Psoas muscle (tissue), 8 donors: Measurements from ENCODE around the gene BORCS8. TPM values are rescaled to one million over a fixed set of nuclear protein-coding genes. Genes with fewer than 3 reads are reported as not detected.

Experiments
- ATAC-seq, 4 donors: fragments of 200-7000 bp; cut with Tn5 transposase; one replicate each; pipeline ENCODE4 v1.9.1; 2020; ENCODE audit warnings: moderate library complexity in 3 of 4, mild to moderate bottlenecking in 2 of 4
- DNase-seq, 2 donors: peaks; one replicate each; pipeline ENCODE4 v3.0.0-alpha.2; 2020
- H3K27ac ChIP-seq: fragments of 200-600 bp; one replicate; pipeline ENCODE4 v1.8.0; 2022
- H3K27me3 ChIP-seq, 3 donors: fragments of 200-600 bp in 1 of 3; one replicate each; pipeline versions ENCODE4 v1.6.1 to v1.8.0; 2013 to 2022; ENCODE audit warnings: low read length in 2 of 3, mild to moderate bottlenecking in 2 of 3, moderate library complexity in 1 of 3; ENCODE audit not compliant: insufficient read depth in 3 of 3
- H3K36me3 ChIP-seq, 2 donors: fragments of 200-600 bp in 1 of 2; one replicate each; pipeline versions ENCODE4 v1.6.1 to v1.8.0; 2013 to 2022; ENCODE audit warnings: low read depth in 1 of 2, mild to moderate bottlenecking in 1 of 2, moderate library complexity in 1 of 2; ENCODE audit not compliant: insufficient read depth in 1 of 2
- H3K4me1 ChIP-seq: fragments of 200-600 bp; one replicate; pipeline ENCODE4 v1.8.0; 2022
- H3K4me3 ChIP-seq: fragments of 200-600 bp; one replicate; pipeline ENCODE4 v1.8.0; 2022; ENCODE audit warnings: mild to moderate bottlenecking
- H3K9me3 ChIP-seq: fragments of 200-600 bp; one replicate; pipeline ENCODE4 v1.8.0; 2022
- WGBS, 3 donors: extraction: QIAGEN DNeasy Blood & Tissue Kit; methylation state at CpG; one replicate each; pipeline versions ENCODE4 v1.1.6 to v1.1.7; 2013; 5-methylcytosine and 5-hydroxymethylcytosine counted together
- intact Hi-C, 2 donors: fragments of 100-400 bp; cut with DNase I; formaldehyde crosslinking; loops; one replicate each; pipeline versions ENCODE4 v1.11.0 to v1.14.2; 2022
- long read RNA-seq, 2 donors: library from polyadenylated mRNA; unstranded; transcript quantifications; one replicate each; pipeline ENCODE4 v2.0.0, GENCODE V29; 2021
- polyA plus RNA-seq, 3 donors: library from polyadenylated mRNA; stranded (reverse); fragments of 200-250 nt; gene quantifications; one replicate each; pipeline ENCODE4 v1.2.3, GENCODE V29; 2013
- total RNA-seq, 4 donors: library from RNA; stranded (reverse); fragmentation: NEBNext Ultra II Directional in 2 of 4; extraction: Animal tissue kit (Norgen Biotek cat#: 25700) in 2 of 4; gene quantifications; one replicate each; pipeline versions ENCODE4 v1.2.1 to v1.2.4, GENCODE V29; 2021 to 2023
- TF ChIP-seq, protein P1 (sequence below): fragments of 200-600 bp; IDR thresholded peaks from one replicate; pipeline ENCODE4 v1.8.0; 2022; ENCODE audit warnings: antibody characterized with exemption
- donor health status: healthy with polysubstance abuse.
- donor health status: DM: no; HTN: no; CAD: no; lungs with moderate emphysema.
- donor health status: Bipolar disorder and iron deficiency.
- donor health status: healthy.
- donor health status: DM: yes; HTN: yes; CAD: no.
- donor health status: DM: no; HTN: no; CAD: no.
- donor health status: DM: no; HTN: no; CAD: no.
- donor health status: DM: yes; HTN: yes; CAD: no.

The BORCS8 gene
- total RNA-seq (10 to 100 TPM; 16.0 to 33.6 (median 21.0) TPM), polyA plus RNA-seq (10 to 100 TPM; 25.2 to 46.1 (median 41.2) TPM)
- long read RNA-seq, donor 1, transcript BORCS8-202 (6 exons, 1,429 nt), result major isoform, 6 of 10 reads
- long read RNA-seq, donor 1, partial matches to known transcripts, result 0 of 10 reads
- long read RNA-seq, donor 1, other reads (novel, unspliced or antisense), result 1 of 10 reads
- long read RNA-seq, donor 2, transcript BORCS8-209 (1 exons, 3,698 nt), result minor isoform, 6 of 46 reads
- long read RNA-seq, donor 2, transcript BORCS8-202 (6 exons, 1,429 nt), result major isoform, 29 of 46 reads
- long read RNA-seq, donor 2, partial matches to known transcripts, result 2 of 46 reads
- long read RNA-seq, donor 2, other reads (novel, unspliced or antisense), result 5 of 46 reads

DNA sequence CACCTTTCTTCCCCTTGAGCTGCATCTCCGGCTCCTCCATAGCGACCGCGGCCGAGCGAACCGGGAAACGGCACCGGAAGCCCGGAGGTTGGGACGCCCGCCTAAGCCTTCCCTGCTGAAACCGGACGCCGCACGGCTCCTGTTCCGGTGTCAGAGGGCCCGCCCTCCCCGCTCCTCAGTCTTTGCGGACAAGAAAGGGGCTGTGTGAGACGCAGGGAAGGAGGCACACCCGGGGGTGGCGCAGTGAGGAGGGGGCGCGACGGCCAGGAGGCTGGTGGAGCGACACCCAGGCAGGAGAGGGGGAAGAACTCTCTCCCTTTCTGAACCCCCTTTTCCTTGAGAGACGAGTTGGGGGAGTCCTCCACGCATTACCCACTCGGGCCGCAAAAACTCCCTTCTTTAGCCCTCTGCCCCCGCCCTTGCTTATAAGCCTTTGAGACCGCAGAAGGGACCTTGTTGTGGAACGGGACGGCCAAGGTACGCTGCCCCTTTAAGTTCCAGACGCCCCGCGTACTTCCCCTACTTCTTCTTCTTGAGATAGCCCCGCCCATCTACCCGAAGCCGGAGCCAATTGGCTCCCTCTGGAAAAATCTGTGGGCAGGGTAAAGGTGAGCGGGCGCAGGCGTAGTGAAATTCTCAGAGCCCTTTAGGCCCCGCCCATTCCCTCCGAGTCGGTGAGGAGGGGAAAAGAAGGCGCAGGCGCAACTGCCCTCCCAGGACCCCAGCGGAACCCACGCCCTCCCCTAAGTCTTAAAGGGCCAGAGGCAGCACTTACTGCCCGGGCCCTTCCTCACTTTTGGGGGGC, at the start of gene BORCS8, which contains the start of gene RFXANK:
Gene BORCS8 (minus strand): TSS at position 75 of the 805 bp plus-strand sequence. CDS start 35 bp downstream, at position 40.
Gene RFXANK (plus strand): TSS at position 181 of the 805 bp plus-strand sequence. CDS start 1,689 bp downstream, outside the sequence.
- Histone ChIP-seq H3K4me1 (peaks cover 36% of the 10 kb centered on the region), H3K9me3 (no peaks in the 10 kb centered on the region), H3K27ac (peak within 1 kb of the TSS; percentile 98), H3K4me3 (peak within 1 kb of the TSS; percentile 84), H3K27me3 (no peaks in the 10 kb centered on the region), H3K36me3 (peaks cover 0 to 26% of the 10 kb centered on the region in 2 donors)
- TF ChIP-seq, protein P1, sequence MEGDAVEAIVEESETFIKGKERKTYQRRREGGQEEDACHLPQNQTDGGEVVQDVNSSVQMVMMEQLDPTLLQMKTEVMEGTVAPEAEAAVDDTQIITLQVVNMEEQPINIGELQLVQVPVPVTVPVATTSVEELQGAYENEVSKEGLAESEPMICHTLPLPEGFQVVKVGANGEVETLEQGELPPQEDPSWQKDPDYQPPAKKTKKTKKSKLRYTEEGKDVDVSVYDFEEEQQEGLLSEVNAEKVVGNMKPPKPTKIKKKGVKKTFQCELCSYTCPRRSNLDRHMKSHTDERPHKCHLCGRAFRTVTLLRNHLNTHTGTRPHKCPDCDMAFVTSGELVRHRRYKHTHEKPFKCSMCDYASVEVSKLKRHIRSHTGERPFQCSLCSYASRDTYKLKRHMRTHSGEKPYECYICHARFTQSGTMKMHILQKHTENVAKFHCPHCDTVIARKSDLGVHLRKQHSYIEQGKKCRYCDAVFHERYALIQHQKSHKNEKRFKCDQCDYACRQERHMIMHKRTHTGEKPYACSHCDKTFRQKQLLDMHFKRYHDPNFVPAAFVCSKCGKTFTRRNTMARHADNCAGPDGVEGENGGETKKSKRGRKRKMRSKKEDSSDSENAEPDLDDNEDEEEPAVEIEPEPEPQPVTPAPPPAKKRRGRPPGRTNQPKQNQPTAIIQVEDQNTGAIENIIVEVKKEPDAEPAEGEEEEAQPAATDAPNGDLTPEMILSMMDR, result no peak
- WGBS, 3 donors, result 0 to 1% (median 0%) methylated on average over 40 to 53 of the region's 53 CpGs
- peak; percentile 99 for DNase-seq
- intact Hi-C loops, result loop anchor here (2.0 to 5.0 kb wide), 2 partner anchors 129 to 130 kb away; partner anchors contain the start of genes MAU2 (in 2 of the 2) and SUGP1 (in 2 of the 2)
- ATAC-seq, result peak; percentile 93 to 96 (median 96)

DNA sequence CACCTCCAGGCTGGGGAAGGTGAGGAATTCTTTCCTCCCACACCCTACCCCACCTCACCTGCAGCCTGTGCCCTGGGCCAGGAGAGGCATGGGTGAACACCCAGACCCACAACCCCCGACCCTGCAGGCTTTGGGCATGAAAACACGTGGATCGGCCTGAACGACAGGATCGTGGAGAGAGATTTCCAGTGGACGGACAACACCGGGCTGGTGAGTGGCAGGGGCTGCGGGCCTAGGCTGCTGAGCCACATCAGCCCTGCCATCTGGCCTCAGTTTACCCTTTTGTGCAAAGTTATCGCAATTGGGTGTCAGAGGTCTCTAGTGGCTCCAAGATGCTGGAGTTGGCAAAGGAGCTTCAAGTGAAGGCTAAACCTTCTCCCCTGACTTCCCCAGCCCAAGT, 48.5 kb upstream of the BORCS8 start:
- intact Hi-C loops, result no loop called here
- no peaks in the 10 kb centered on the region for H3K4me1 ChIP-seq
- WGBS, 3 donors, result 77 to 82% (median 79%) methylated on average over 9 of the region's 9 CpGs
- DNase-seq, result no peak
- no peaks in the 10 kb centered on the region for H3K9me3 ChIP-seq
- H3K27ac ChIP-seq, result no peak overlapping the region
- H3K4me3 ChIP-seq, result no peak overlapping the region
- TF ChIP-seq, protein P1, result no peak
- peaks cover 0 to 14% (median 3%) of the 10 kb centered on the region in 3 donors for H3K27me3 ChIP-seq
- no peaks in the 10 kb centered on the region for H3K36me3 ChIP-seq
- ATAC-seq, result no peak

DNA sequence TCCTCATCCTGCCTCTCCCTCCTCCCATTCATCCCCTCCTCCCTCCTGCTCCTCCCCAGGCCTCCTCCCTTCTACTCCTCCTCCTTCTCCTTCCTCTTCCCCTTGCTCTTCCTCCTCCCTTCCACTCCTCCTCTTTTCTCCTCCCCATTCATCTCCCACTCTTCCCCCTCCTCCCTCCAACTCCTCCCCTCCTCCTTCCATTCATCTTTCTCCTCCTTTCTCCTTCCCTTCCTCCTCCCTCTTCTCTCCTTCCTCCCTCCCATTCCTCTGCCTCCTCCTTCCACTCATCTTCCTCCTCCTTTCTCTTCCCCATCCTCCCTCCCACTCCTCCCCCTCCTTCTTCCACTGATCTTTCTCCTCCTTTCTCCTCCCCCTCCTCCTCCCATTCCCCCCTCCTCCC, 47.7 kb upstream of the BORCS8 start:
- TF ChIP-seq, protein P1, result no peak
- peaks cover 6% of the 10 kb centered on the region for H3K9me3 ChIP-seq
- H3K4me3 ChIP-seq, result no peak overlapping the region
- DNase-seq, result no peak
- no peaks in the 10 kb centered on the region for H3K36me3 ChIP-seq
- intact Hi-C loops, result no loop called here
- no peak overlapping the region for H3K27ac ChIP-seq
- H3K27me3 ChIP-seq, result peaks cover 0 to 14% (median 3%) of the 10 kb centered on the region in 3 donors
- no peaks in the 10 kb centered on the region for H3K4me1 ChIP-seq
- no peak for ATAC-seq

DNA sequence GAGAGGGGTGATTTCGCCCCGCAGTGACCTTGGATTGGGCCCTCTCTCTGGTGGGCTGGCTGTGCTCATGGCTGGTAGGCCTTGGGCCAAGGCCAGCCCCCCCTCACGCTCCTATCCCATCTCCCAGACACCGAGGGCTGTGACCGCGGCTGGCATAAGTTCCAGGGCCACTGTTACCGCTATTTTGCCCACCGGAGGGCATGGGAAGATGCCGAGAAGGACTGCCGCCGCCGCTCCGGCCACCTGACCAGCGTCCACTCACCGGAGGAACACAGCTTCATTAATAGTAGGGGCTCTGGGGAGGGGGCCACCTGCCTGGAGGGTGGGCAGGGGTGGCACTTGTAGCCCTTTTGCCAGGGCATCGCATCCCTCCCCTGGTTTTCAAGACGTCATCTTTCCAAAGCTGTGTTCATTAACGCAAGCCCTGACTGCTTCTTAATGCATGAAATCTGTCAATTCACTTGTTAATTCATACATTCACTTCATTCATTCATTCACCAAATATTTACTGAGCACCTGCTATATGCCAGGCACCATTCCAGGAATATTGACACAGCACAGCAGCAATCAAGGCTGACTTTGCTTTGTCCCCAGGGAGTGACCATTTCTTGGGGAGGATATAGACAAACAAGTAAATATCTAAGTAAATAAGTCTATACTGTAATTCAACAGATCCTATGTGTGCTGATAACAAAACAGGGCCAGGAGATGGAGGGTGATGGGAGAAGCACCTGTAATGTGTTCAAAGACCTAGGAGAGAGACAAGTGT, 46.4 kb upstream of the BORCS8 start:
- peaks cover 0 to 6% (median 0%) of the 10 kb centered on the region in 3 donors for H3K27me3 ChIP-seq
- no peak overlapping the region for H3K27ac ChIP-seq
- WGBS, 3 donors, result 75 to 76% (median 76%) methylated on average over 18 of the region's 18 CpGs
- H3K4me3 ChIP-seq, result no peak overlapping the region
- peaks cover 19% of the 10 kb centered on the region for H3K9me3 ChIP-seq
- intact Hi-C loops, result no loop called here
- H3K36me3 ChIP-seq, result no peaks in the 10 kb centered on the region
- no peaks in the 10 kb centered on the region for H3K4me1 ChIP-seq
- DNase-seq (no peak), ATAC-seq (no peak)
- TF ChIP-seq, protein P1, result no peak
